Spleen (tissue), 7 donors: ENCODE results near the gene UBA6.
"Not testable (repeated sequence)": the region's sequence is repeated elsewhere in the genome, so short reads cannot be mapped to it uniquely, and the experiment has no call there.

Experiments used
- CTCF ChIP-seq, 11 experiments: fragments of 200-600 bp in 7 of 11; fragments of 450-650 bp in 4 of 11; sonication (generic) in 4 of 11; IDR thresholded peaks in 8 of 11; conservative IDR thresholded peaks in 3 of 11; 1 replicate in 7 of 11; 2 replicates in 4 of 11; pipeline versions ENCODE4 v1.4.0 to v1.8.0; 2016 to 2021; ENCODE audit warnings: antibody characterized with exemption in 11 of 11, inconsistent platforms in 4 of 11, mild to moderate bottlenecking in 1 of 11
- POLR2A ChIP-seq, 3 donors: fragments of 450-650 bp; IDR thresholded peaks; one replicate each; pipeline ENCODE4 v1.5.1; 2017; ENCODE audit warnings: antibody characterized with exemption in 3 of 3, mild to moderate bottlenecking in 1 of 3
- POLR2AphosphoS5 ChIP-seq, 3 donors: sonication (generic); formaldehyde crosslinking; IDR thresholded peaks; one replicate each; pipeline ENCODE4 v1.5.1; 2017; ENCODE audit warnings: antibody characterized with exemption in 3 of 3
- donor health status: DM: no; HTN: no; CAD: no; lungs with moderate emphysema.
- donor health status: DM: no; HTN: no; CAD: no.
- donor health status: DM: no; HTN: no; CAD: no.

GRCh38 chr4:67730511-67730910 lies 29.6 kb upstream of the UBA6 start:
- TF ChIP-seq CTCF (IDR thresholded peaks at IDR 0.05 in 8 of 11, conservative IDR thresholded peaks at IDR 0.05 in 3 of 11); POLR2AphosphoS5 (IDR thresholded peaks at IDR 0.05); POLR2A (IDR thresholded peaks at IDR 0.05): not testable (repeated sequence)
